A673 (cell line): Measurements from ENCODE around the gene CHST9. TPM values are rescaled to one million over a fixed set of nuclear protein-coding genes. Genes with fewer than 3 reads are reported as not detected.

Source experiments
- BruUV-seq: library from RNA; stranded (reverse); fragments of 400-500 nt; replicated peaks from 2 replicates; lab custom pipeline; 2021; lab: Mats Ljungman, UMichigan
- CTCF ChIA-PET: fragments of 300-600 bp; sonication (Branson Sonifier 250); formaldehyde crosslinking; loops from one replicate; lab custom pipeline; 2022; ENCODE audit warnings: antibody characterized with exemption; lab: Charles Lee
- POLR2A ChIA-PET: fragments of 300-600 bp; sonication (Branson Sonifier 250); formaldehyde crosslinking; loops from one replicate; lab custom pipeline; 2022; ENCODE audit warnings: antibody characterized with exemption; ENCODE audit not compliant: low non-redundant PET; lab: Charles Lee
- DNase-seq: peaks from one replicate; pipeline ENCODE4 v3.0.0-alpha.2; 2015; ENCODE audit warnings: low spot score
- H3K27ac ChIP-seq: fragments of 200-600 bp; sonication (generic); 2 replicates; pipeline ENCODE4 v1.5.1; 2016; ENCODE audit warnings: mixed run types, low read depth, mild to moderate bottlenecking, mixed read lengths, antibody characterized with exemption, low read length; ENCODE audit not compliant: poor library complexity, severe bottlenecking
- H3K27me3 ChIP-seq: fragments of 200-600 bp; sonication (generic); replicated peaks from 2 replicates; pipeline ENCODE4 v1.6.1; 2017; ENCODE audit warnings: mixed run types, low read depth, mild to moderate bottlenecking, mixed read lengths, antibody characterized with exemption, low read length; ENCODE audit not compliant: insufficient read depth, poor library complexity
- H3K36me3 ChIP-seq: fragments of 200-600 bp; sonication (generic); 2 replicates; pipeline ENCODE4 v1.6.1; 2016; ENCODE audit warnings: mixed run types, mild to moderate bottlenecking, mixed read lengths, antibody characterized with exemption, low read length; ENCODE audit not compliant: insufficient read depth, poor library complexity, severe bottlenecking
- H3K4me1 ChIP-seq: fragments of 200-600 bp; sonication (generic); 2 replicates; pipeline ENCODE4 v1.6.1; 2017; ENCODE audit warnings: mixed run types, mild to moderate bottlenecking, mixed read lengths, antibody characterized with exemption, low read length; ENCODE audit not compliant: insufficient read depth, poor library complexity, severe bottlenecking
- H3K4me3 ChIP-seq: fragments of 200-600 bp; sonication (generic); 2 replicates; pipeline ENCODE4 v1.5.1; 2016; ENCODE audit warnings: low read depth, mixed run types, mild to moderate bottlenecking, mixed read lengths, low read length; ENCODE audit not compliant: poor library complexity, severe bottlenecking
- H3K9me3 ChIP-seq: fragments of 200-600 bp; sonication (generic); 2 replicates; pipeline ENCODE4 v1.6.1; 2016; ENCODE audit warnings: mixed run types, low read depth, mild to moderate bottlenecking, mixed read lengths, antibody characterized with exemption, low read length; ENCODE audit not compliant: poor library complexity, severe bottlenecking
- CTCF ChIP-seq: fragments of 300-800, 200-600 bp; sonication (generic); conservative IDR thresholded peaks from 2 replicates; pipeline ENCODE4 v1.5.1; 2017; ENCODE audit warnings: low read depth, mild to moderate bottlenecking, antibody characterized with exemption, low read length, moderate library complexity, mixed read lengths
- EZH2 ChIP-seq: fragments of 200-600 bp; sonication (generic); IDR thresholded peaks from 2 replicates; pipeline ENCODE4 v1.6.1; 2017; ENCODE audit warnings: borderline replicate concordance, low read depth, mild to moderate bottlenecking, mixed read lengths, antibody characterized with exemption, low read length; ENCODE audit not compliant: poor library complexity, severe bottlenecking
- intact Hi-C: fragments of 100-400 bp; cut with micrococcal nuclease; formaldehyde crosslinking; loops from one replicate; pipeline ENCODE4 v1.10.0; 2022; ENCODE audit not compliant: unreplicated experiment
- total RNA-seq: library from RNA; stranded (reverse); gene quantifications from 2 replicates; pipeline ENCODE4 v1.2.3, GENCODE V29; 2021

CHST9 gene
- total RNA-seq, 1 experiment from 2014 or later = not detected

DNA sequence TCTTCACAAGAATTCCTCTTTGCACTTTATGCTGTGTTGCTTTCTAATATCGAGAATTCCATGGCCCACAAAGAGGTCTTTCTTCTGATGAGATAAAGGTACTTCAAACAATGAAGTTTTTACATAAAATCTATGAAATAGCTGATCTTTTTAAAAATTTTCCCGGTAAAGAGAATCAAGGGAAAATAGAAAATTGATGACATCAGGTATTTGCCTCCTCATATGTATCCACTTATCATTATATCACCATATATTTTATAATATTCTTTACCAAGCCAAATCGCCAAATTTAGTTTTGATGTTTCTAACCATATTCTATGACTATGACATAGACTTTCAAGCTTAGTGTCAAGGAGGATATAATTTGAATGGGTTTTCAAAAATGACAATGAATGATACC is 139.8 kb downstream of the CHST9 start:
- ChIA-PET POLR2A (no interaction called here), CTCF (no interaction called here)
- no peaks in the 10 kb centered on the region for H3K9me3 ChIP-seq
- intact Hi-C loops = no loop called here
- BruUV-seq = no TSS peak
- TF ChIP-seq EZH2 (no peak), CTCF (no peak)
- H3K27ac ChIP-seq = no peak overlapping the region
- no peak for DNase-seq
- H3K4me1 ChIP-seq = no peaks in the 10 kb centered on the region
- H3K36me3 ChIP-seq = no peaks in the 10 kb centered on the region
- H3K4me3 ChIP-seq = no peak overlapping the region
- H3K27me3 ChIP-seq = no peaks in the 10 kb centered on the region

DNA sequence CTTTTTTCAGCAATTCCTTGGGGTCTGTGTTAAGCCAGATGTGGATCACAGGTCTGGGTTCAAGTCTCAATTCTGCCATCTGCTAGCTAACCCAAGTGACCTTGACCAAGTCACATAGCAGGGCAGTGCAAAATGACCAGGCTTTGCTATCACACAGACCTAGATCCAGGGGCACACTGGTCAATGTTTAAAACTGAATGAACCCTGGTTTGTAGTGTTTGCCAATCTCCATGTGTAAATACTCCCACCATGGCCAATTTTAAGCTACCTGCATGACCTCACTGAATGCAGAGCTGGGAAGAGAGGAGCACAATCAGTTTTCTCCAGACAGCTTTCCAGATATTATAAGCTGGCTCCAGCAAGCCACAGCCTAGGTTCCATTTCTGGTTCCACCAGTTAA is 142.9 kb downstream of the CHST9 start:
- ChIA-PET CTCF (no interaction called here), POLR2A (no interaction called here)
- BruUV-seq = no TSS peak
- TF ChIP-seq EZH2 (no peak), CTCF (no peak)
- no peaks in the 10 kb centered on the region for H3K36me3 ChIP-seq
- no peaks in the 10 kb centered on the region for H3K4me1 ChIP-seq
- no peak overlapping the region for H3K27ac ChIP-seq
- H3K27me3 ChIP-seq = no peaks in the 10 kb centered on the region
- H3K4me3 ChIP-seq = no peak overlapping the region
- no peak for DNase-seq
- H3K9me3 ChIP-seq = no peaks in the 10 kb centered on the region
- intact Hi-C loops = no loop called here

GRCh38 chr18:27040796-27041195 is 144.3 kb downstream of the CHST9 start:
- DNase-seq = no peak
- no peaks in the 10 kb centered on the region for H3K9me3 ChIP-seq
- POLR2A ChIA-PET = no interaction called here
- no peaks in the 10 kb centered on the region for H3K4me1 ChIP-seq
- H3K36me3 ChIP-seq = no peaks in the 10 kb centered on the region
- TF ChIP-seq EZH2 (no peak), CTCF (no peak)
- no TSS peak for BruUV-seq
- H3K4me3 ChIP-seq = no peak overlapping the region
- intact Hi-C loops = no loop called here
- no peak overlapping the region for H3K27ac ChIP-seq
- CTCF ChIA-PET = no interaction called here
- H3K27me3 ChIP-seq = no peaks in the 10 kb centered on the region
